Activated B cell treated with CpG ODN at 0.5 μM for 24 hours (primary cell): ENCODE measurements around the gene RETREG1. TPM values are rescaled to one million over a fixed set of nuclear protein-coding genes. Genes with fewer than 3 reads are reported as not detected.

Experiments used
- ATAC-seq: fragments of 200-7000 bp; cut with Tn5 transposase; one replicate; pipeline ENCODE4 v1.10.0; 2021; ENCODE audit warnings: low read depth, mild to moderate bottlenecking, moderate library complexity
- CTCF ChIA-PET: fragments of 350-600 bp; sonication (Branson Sonifier 250); formaldehyde crosslinking; loops from one replicate; lab custom pipeline; 2021; ENCODE audit warnings: antibody characterized with exemption; lab: Charles Lee
- POLR2A ChIA-PET: fragments of 350-600 bp; sonication (Branson Sonifier 250); formaldehyde crosslinking; loops from one replicate; lab custom pipeline; 2021; ENCODE audit warnings: antibody characterized with exemption; lab: Charles Lee
- DNase-seq: peaks from one replicate; pipeline ENCODE4 v3.0.0; 2022
- H3K27ac Mint-ChIP-seq: one replicate; pipeline ENCODE4 v1.8.0; 2020; ENCODE audit warnings: mixed read lengths
- H3K27me3 Mint-ChIP-seq: one replicate; pipeline ENCODE4 v1.8.0; 2021; ENCODE audit warnings: mixed read lengths
- H3K36me3 Mint-ChIP-seq: one replicate; pipeline ENCODE4 v1.8.0; 2021; ENCODE audit warnings: low read depth, mixed read lengths
- H3K4me1 Mint-ChIP-seq: one replicate; pipeline ENCODE4 v1.8.0; 2021; ENCODE audit warnings: mixed read lengths
- H3K4me3 Mint-ChIP-seq: one replicate; pipeline ENCODE4 v1.8.0; 2020; ENCODE audit warnings: mild to moderate bottlenecking, mixed read lengths
- H3K9me3 Mint-ChIP-seq: one replicate; pipeline ENCODE4 v1.8.0; 2020; ENCODE audit warnings: mixed read lengths
- intact Hi-C: fragments of 100-400 bp; cut with micrococcal nuclease; formaldehyde crosslinking; loops from one replicate; pipeline ENCODE4 v1.15.1; 2024
- total RNA-seq: library from RNA; stranded (reverse); gene quantifications from 2 replicates; pipeline ENCODE4 v1.2.3, GENCODE V29; 2022
- TF ChIP-seq, protein P1 (sequence below): fragments of 200-600 bp; IDR thresholded peaks from one replicate; pipeline ENCODE4 v1.8.0; 2022; ENCODE audit warnings: antibody characterized with exemption, mild to moderate bottlenecking

Gene RETREG1
- total RNA-seq, 1 donor from 2014 or later, result 3.5 TPM

DNA sequence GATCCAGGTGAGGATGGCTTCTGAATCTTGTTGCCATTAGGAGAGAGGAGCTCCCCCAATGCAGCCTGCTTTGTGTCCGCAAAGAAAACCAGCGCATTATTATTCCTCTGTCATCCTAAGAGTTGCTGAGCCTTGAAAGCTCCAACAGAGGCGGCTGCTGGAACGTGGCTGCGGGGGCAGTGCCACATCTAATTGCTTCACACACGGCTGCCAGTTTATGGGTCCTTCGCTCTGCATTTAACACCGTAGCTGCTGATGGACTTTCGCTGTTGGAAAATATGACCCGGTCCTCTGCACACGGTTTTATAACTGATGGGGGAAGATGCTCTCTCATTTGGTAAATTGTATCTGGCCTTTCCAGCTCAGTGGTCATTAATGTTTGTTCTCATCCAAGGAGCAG lies 189.2 kb downstream of the RETREG1 start:
- Mint-ChIP-seq H3K9me3 (no peaks in the 10 kb centered on the region), H3K4me1 (no peaks in the 10 kb centered on the region), H3K36me3 (no peaks in the 10 kb centered on the region), H3K27me3 (peaks cover 10% of the 10 kb centered on the region), H3K4me3 (no peak overlapping the region), H3K27ac (no peak overlapping the region)
- TF ChIP-seq, protein P1, sequence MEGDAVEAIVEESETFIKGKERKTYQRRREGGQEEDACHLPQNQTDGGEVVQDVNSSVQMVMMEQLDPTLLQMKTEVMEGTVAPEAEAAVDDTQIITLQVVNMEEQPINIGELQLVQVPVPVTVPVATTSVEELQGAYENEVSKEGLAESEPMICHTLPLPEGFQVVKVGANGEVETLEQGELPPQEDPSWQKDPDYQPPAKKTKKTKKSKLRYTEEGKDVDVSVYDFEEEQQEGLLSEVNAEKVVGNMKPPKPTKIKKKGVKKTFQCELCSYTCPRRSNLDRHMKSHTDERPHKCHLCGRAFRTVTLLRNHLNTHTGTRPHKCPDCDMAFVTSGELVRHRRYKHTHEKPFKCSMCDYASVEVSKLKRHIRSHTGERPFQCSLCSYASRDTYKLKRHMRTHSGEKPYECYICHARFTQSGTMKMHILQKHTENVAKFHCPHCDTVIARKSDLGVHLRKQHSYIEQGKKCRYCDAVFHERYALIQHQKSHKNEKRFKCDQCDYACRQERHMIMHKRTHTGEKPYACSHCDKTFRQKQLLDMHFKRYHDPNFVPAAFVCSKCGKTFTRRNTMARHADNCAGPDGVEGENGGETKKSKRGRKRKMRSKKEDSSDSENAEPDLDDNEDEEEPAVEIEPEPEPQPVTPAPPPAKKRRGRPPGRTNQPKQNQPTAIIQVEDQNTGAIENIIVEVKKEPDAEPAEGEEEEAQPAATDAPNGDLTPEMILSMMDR, result no peak
- DNase-seq (no peak), ATAC-seq (no peak)
- ChIA-PET CTCF (no interaction called here), POLR2A (no interaction called here)
- intact Hi-C loops, result no loop called here

Other genes starting within 250 kb of the RETREG1 start
- 35.5 and 39.5 TPM in 2 replicates for gene ZNF622, start 151.2 kb downstream of the RETREG1 start, total RNA-seq